ENCODE measurements around the gene SPSB4. TPM values are rescaled to one million over a fixed set of nuclear protein-coding genes. Genes with fewer than 3 reads are reported as not detected.

The SPSB4 gene
- total and polyA plus RNA-seq, 2 donors (not counting 3 experiments of a cell fraction or from before 2014, with no cell fraction given): 0.06 to 0.22 TPM

GRCh38 chr3:141114179-141114745 is 63.1 kb downstream of the SPSB4 start:
- Histone ChIP-seq H3K4me1 (ENCODE audit: control insufficient read depth, extremely low read depth, insufficient read depth, low read length) (no peaks in the 10 kb centered on the region), H2AFZ (ENCODE audit: low read depth, low read length) (no peak overlapping the region), H3K9ac (replicated peaks; ENCODE audit: extremely low read depth, insufficient read depth, low read length) (no peak overlapping the region), H4K20me1 (replicated peaks; ENCODE audit: control insufficient read depth, extremely low read depth, insufficient read depth, low read length) (no peaks in the 10 kb centered on the region), H3K4me2 (ENCODE audit: insufficient read depth, low read length) (no peak overlapping the region), H3K9me1 (replicated peaks; ENCODE audit: control insufficient read depth, extremely low read depth, insufficient read depth, low read length) (no peaks in the 10 kb centered on the region), H3K4me3 (replicated peaks in 1 of 3; ENCODE audit: insufficient read depth in 1 of 3, low read depth in 1 of 3, low read length in 3 of 3) (no peak overlapping the region), H3K27ac (ENCODE audit: insufficient read depth, low read depth, low read length) (no peak overlapping the region), H3K79me2 (ENCODE audit: control insufficient read depth, insufficient read depth, low read length) (no peaks in the 10 kb centered on the region), H3K36me3 (ENCODE audit: control insufficient read depth in 2 of 2, extremely low read depth in 1 of 2, insufficient read depth in 2 of 2, low read length in 2 of 2) (no peaks in the 10 kb centered on the region), H3K27me3 (ENCODE audit: control insufficient read depth in 2 of 2, insufficient read depth in 2 of 2, low read length in 2 of 2) (no peaks in the 10 kb centered on the region), H3K9me3 (replicated peaks; ENCODE audit: control insufficient read depth, insufficient read depth, low read length) (no peaks in the 10 kb centered on the region)
- BruUV-seq (replicated peaks): no TSS peak
- TF ChIP-seq POLR2AphosphoS5 (IDR thresholded peaks at IDR 0.05; ENCODE audit: insufficient read depth, low read depth, low read length): no peak
- no peak for TF ChIP-seq JUN (IDR thresholded peaks at IDR 0.05; ENCODE audit: borderline replicate concordance, insufficient read depth, insufficient read length, low read depth)
- TF ChIP-seq CTCF (IDR thresholded peaks at IDR 0.05; ENCODE audit: extremely low read depth in 1 of 2, insufficient read depth in 1 of 2, low read depth in 1 of 2, low read length in 2 of 2): no peak
- no peak for TF ChIP-seq MYC (IDR thresholded peaks at IDR 0.05; ENCODE audit: low read depth, low read length)
- no peak for TF ChIP-seq POLR2A (IDR thresholded peaks at IDR 0.05; ENCODE audit: low read depth, low read length)
- no peak for TF ChIP-seq GATA2 (IDR thresholded peaks at IDR 0.05; ENCODE audit: insufficient read depth, insufficient read length, low read depth, low read length)
- no peak for TF ChIP-seq MAX (IDR thresholded peaks at IDR 0.05; ENCODE audit: insufficient read depth, insufficient read length)
- no peak for TF ChIP-seq FOS (IDR thresholded peaks at IDR 0.05; ENCODE audit: borderline replicate concordance, insufficient read depth, low read length)
- TF ChIP-seq EZH2 (IDR thresholded peaks at IDR 0.05; ENCODE audit: borderline replicate concordance, low read depth, low read length, severe bottlenecking): no peak
- ChIA-PET POLR2A (no interaction called here), CTCF (interaction anchor here (2.1 to 4.2 kb wide), 2 partner anchors 8 to 114 kb away, joined by 10 to 28 read pairs; no protein-coding TSS in a partner anchor)
- no peak for FAIRE-seq
- dilution Hi-C loops (cut with MboI; ENCODE audit: extremely low pct_ligation_motif_present, low sequenced_read_pairs) (no loop called here), intact Hi-C loops (cut with micrococcal nuclease) (no loop called here)
- no peak for DNase-seq (ENCODE audit: low read depth, low spot score)
